K562 (cell line): ENCODE measurements around the gene AP1B1. TPM values are rescaled to one million over a fixed set of nuclear protein-coding genes. Genes with fewer than 3 reads are reported as not detected.
"Not testable (repeated sequence)": the region's sequence is repeated elsewhere in the genome, so short reads cannot be mapped to it uniquely, and the experiment has no call there.

ENCODE experiments used
- ATAC-seq: fragments of 200-7000 bp; cut with Tn5 transposase; 3 replicates; pipeline ENCODE4 v1.9.1; 2020; ENCODE audit warnings: moderate library complexity
- BruUV-seq: library from RNA; stranded (reverse); fragments of 400-500 nt; replicated peaks from 2 replicates; lab custom pipeline; 2021; lab: Mats Ljungman, UMichigan
- CTCF ChIA-PET: fragments of 300-600 bp; formaldehyde crosslinking; extraction: SDS; loops from one replicate; lab custom pipeline; 2021; ENCODE audit warnings: low intra/inter-chr PET ratio; lab: Yijun Ruan, JAX
- POLR2A ChIA-PET: fragments of 300-600, 350-650 bp; sonication (Branson Sonifier 250); formaldehyde crosslinking; extraction: SDS; loops from one replicate; lab custom pipeline; 2021; ENCODE audit warnings: antibody characterized with exemption, inconsistent platforms; lab: Yijun Ruan, JAX
- DNase-seq, 4 experiments: peaks; one replicate each; pipeline versions ENCODE4 v3.0.0 to v3.0.0-alpha.2; 2011 to 2018; ENCODE audit warnings: low spot score in 3 of 4, mixed read lengths in 3 of 4; ENCODE audit errors: extremely low read depth in 1 of 4
- FAIRE-seq: peaks from 2 replicates; lab custom pipeline; 2011; peaks lifted over from hg19 to GRCh38; lab: Jason Lieb, UNC
- H2AFZ ChIP-seq: 2 replicates; pipeline ENCODE4 v1.6.0; 2011; ENCODE audit warnings: low read depth, low read length, control low read depth, inconsistent platforms
- H3K27ac ChIP-seq: fragments of 200-600 bp; 3 replicates; pipeline ENCODE4 v1.8.0; 2011; ENCODE audit warnings: low read depth, mild to moderate bottlenecking, control low read depth, inconsistent platforms, low read length, moderate library complexity, mixed read lengths; ENCODE audit errors: extremely low read depth
- H3K27me3 ChIP-seq, 2 experiments: fragments of 300-600 bp in 1 of 2; 2 replicates in 1 of 2; 3 replicates in 1 of 2; pipeline versions ENCODE4 v1.6.0 to v1.8.0; 2011; ENCODE audit warnings: inconsistent platforms in 2 of 2, low read length in 2 of 2, mild to moderate bottlenecking in 1 of 2, mixed read lengths in 1 of 2, moderate library complexity in 1 of 2; ENCODE audit not compliant: control insufficient read depth in 2 of 2, insufficient read depth in 2 of 2
- H3K36me3 ChIP-seq: fragments of 300-600 bp; 3 replicates; pipeline ENCODE4 v1.8.0; 2011; ENCODE audit warnings: mild to moderate bottlenecking, low read length, inconsistent platforms; ENCODE audit not compliant: control insufficient read depth, insufficient read depth
- H3K4me1 ChIP-seq, 2 experiments: fragments of 200-600 bp in 1 of 2; replicated peaks in 1 of 2; 2 replicates in 1 of 2; 3 replicates in 1 of 2; pipeline versions ENCODE4 v1.5.1 to v1.8.0; 2011; ENCODE audit warnings: inconsistent platforms in 2 of 2, low read length in 2 of 2, mild to moderate bottlenecking in 1 of 2, mixed read lengths in 1 of 2, moderate library complexity in 1 of 2; ENCODE audit not compliant: control insufficient read depth in 2 of 2, insufficient read depth in 2 of 2
- H3K4me2 ChIP-seq: 2 replicates; pipeline ENCODE4 v1.6.1; 2011; ENCODE audit warnings: low read length, control low read depth, inconsistent platforms, mixed read lengths; ENCODE audit not compliant: insufficient read depth
- H3K4me3 ChIP-seq: fragments of 200-600 bp; sonication (generic), shearing (Covaris generic); 2 replicates; pipeline ENCODE4 v1.5.1; 2016; ENCODE audit warnings: control low read depth, inconsistent platforms
- H3K79me2 ChIP-seq: fragments of 200-600 bp; 3 replicates; pipeline ENCODE4 v1.8.0; 2011; ENCODE audit warnings: low read length, inconsistent platforms; ENCODE audit not compliant: control insufficient read depth, insufficient read depth
- H3K9ac ChIP-seq, 2 experiments: 2 replicates each; pipeline versions ENCODE4 v1.6.0 to v1.6.1; 2011; ENCODE audit warnings: low read depth in 2 of 2, low read length in 2 of 2, control low read depth in 1 of 2, inconsistent platforms in 1 of 2, mild to moderate bottlenecking in 1 of 2, mixed read lengths in 1 of 2; ENCODE audit not compliant: insufficient read depth in 1 of 2
- H3K9me1 ChIP-seq: one replicate; pipeline ENCODE4 v1.6.0; 2011; ENCODE audit warnings: inconsistent platforms, mild to moderate bottlenecking, low read length, moderate library complexity; ENCODE audit not compliant: control insufficient read depth, insufficient read depth
- H3K9me3 ChIP-seq: replicated peaks from 2 replicates; pipeline ENCODE4 v1.5.1; 2011; ENCODE audit warnings: low read depth, low read length, inconsistent platforms; ENCODE audit not compliant: control insufficient read depth, insufficient read depth
- H4K20me1 ChIP-seq: replicated peaks from 2 replicates; pipeline ENCODE4 v1.6.1; 2011; ENCODE audit warnings: low read length, inconsistent platforms, mixed read lengths; ENCODE audit not compliant: control insufficient read depth, insufficient read depth
- MYC ChIP-seq, 2 experiments: fragments of 250-450 bp in 1 of 2; sonication (Bioruptor Pico) in 1 of 2; IDR thresholded peaks; 2 replicates each; pipeline versions ENCODE4 v1.5.1 to v1.6.1; 2012 to 2021; ENCODE audit warnings: low read depth in 2 of 2, borderline replicate concordance in 1 of 2, improper control_type of control experiment in 1 of 2, low read length in 1 of 2, mild to moderate bottlenecking in 1 of 2, moderate library complexity in 1 of 2
- POLR2A ChIP-seq: fragments of 450-650 bp; conservative IDR thresholded peaks from 2 replicates; pipeline ENCODE4 v1.6.1; 2016
- ZNF764 ChIP-seq: fragments of 250-450 bp; sonication (Bioruptor Pico); IDR thresholded peaks from 2 replicates; pipeline ENCODE4 v1.4.0; 2020; ENCODE audit warnings: low read depth, mild to moderate bottlenecking, moderate library complexity
- WGBS: fragments of 100-300 bp; shearing (Covaris generic); methylation state at CpG from one replicate; pipeline ENCODE4 v1.1.6; 2016; ENCODE audit warnings: low coverage, mixed read lengths; ENCODE audit not compliant: insufficient coverage; ENCODE audit errors: missing lambda C conversion rate; 5-methylcytosine and 5-hydroxymethylcytosine counted together
- in situ Hi-C: fragments of 300-500 bp; cut with MboI; formaldehyde crosslinking; loops from 4 replicates; pipeline ENCODE4 v1.15.0; 2018; ENCODE audit warnings: inconsistent platforms, mixed read lengths
- intact Hi-C: fragments of 100-400 bp; cut with micrococcal nuclease; formaldehyde crosslinking; loops from 2 replicates; pipeline ENCODE4 v1.14.2; 2022
- polyA plus RNA-seq, 8 experiments: library from polyadenylated mRNA; depleted of rRNA in 4 of 8; stranded (reverse) in 5 of 8; unstranded in 3 of 8; fragments of >200 nt; fragmentation: Nextera tagmentation in 2 of 8; fragmentation: Illumina TruSeq in 1 of 8; extraction: Ambion mirVana in 2 of 8; extraction: Trizol in 1 of 8; gene quantifications; 2 replicates each; pipeline versions ENCODE4 v1.2.1 to v1.2.3, GENCODE V29; 2011 to 2014; ENCODE audit warnings: inconsistent platforms in 1 of 8, missing spikeins in 1 of 8
- total RNA-seq, 7 experiments: library from RNA; depleted of rRNA in 6 of 7; stranded (reverse); fragments of >200 nt in 6 of 7; fragmentation: Illumina TruSeq in 2 of 7; extraction: Trizol in 2 of 7; gene quantifications; 2 replicates each; pipeline versions ENCODE4 v1.2.1 to v1.2.3, GENCODE V29; 2011 to 2021; ENCODE audit warnings: low replicate concordance in 1 of 7

The AP1B1 gene
- total and polyA plus RNA-seq, 9 of the 15 experiments (the other 6 are each of a cell fraction or from before 2014, with no cell fraction given) = 1.2 to 60.9 (median 30.1) TPM

- ATAC-seq, H3K9me1 ChIP-seq, H3K4me2 ChIP-seq, H3K79me2 ChIP-seq, DNase-seq, H3K27ac ChIP-seq, FAIRE-seq, intact Hi-C loops, BruUV-seq, H3K9ac ChIP-seq, in situ Hi-C loops, H3K27me3 ChIP-seq, H4K20me1 ChIP-seq, H2AFZ ChIP-seq, H3K9me3 ChIP-seq, CTCF ChIA-PET, H3K4me3 ChIP-seq: not testable (repeated sequence)
- POLR2A ChIA-PET = interaction anchor here (0.7 kb wide), 1 partner anchor 267 kb away, joined by 5 read pairs; no protein-coding TSS in a partner anchor
- Histone ChIP-seq H3K4me1 (peaks cover 0 to 10% of the 10 kb centered on the region in 2 experiments; a peak in 3 of 5 replicates), H3K36me3 (peaks cover 85% of the 10 kb centered on the region)
- WGBS = 84% methylated on average over 4 of the region's 5 CpGs
Measured at GRCh38 chr22:29344889-29345288, 43.5 kb downstream of the AP1B1 start.

- no peak for FAIRE-seq
- no peak overlapping the region for H3K4me2 ChIP-seq
- POLR2A ChIA-PET = interaction anchor here (0.7 kb wide), 1 partner anchor 266 kb away, joined by 5 read pairs; no protein-coding TSS in a partner anchor
- WGBS = 84% methylated on average over 3 of the region's 5 CpGs
- no peak for ATAC-seq
- CTCF ChIA-PET = no interaction called here
- H3K9me1 ChIP-seq = no peaks in the 10 kb centered on the region
- BruUV-seq = no TSS peak
- H3K9me3 ChIP-seq = no peaks in the 10 kb centered on the region
- H4K20me1 ChIP-seq = no peaks in the 10 kb centered on the region
- H3K9ac ChIP-seq = no peak overlapping the region
- no peak overlapping the region for H2AFZ ChIP-seq
- no peak overlapping the region for H3K4me3 ChIP-seq
- intact Hi-C loops = no loop called here
- peaks cover 80% of the 10 kb centered on the region for H3K36me3 ChIP-seq
- H3K27me3 ChIP-seq = no peaks in the 10 kb centered on the region
- DNase-seq = no peak
- TF ChIP-seq ZNF764 = no peak
- TF ChIP-seq MYC (IDR thresholded peaks at IDR 0.05; ENCODE audit: low read depth, low read length) = no peak
- TF ChIP-seq MYC (CRISPR knock-in tag; IDR thresholded peaks at IDR 0.05; ENCODE audit: borderline replicate concordance, low read depth) = no peak
- no peak for TF ChIP-seq POLR2A
- peaks cover 0 to 10% of the 10 kb centered on the region in 2 experiments; a peak in 3 of 5 replicates for H3K4me1 ChIP-seq
- no peaks in the 10 kb centered on the region for H3K79me2 ChIP-seq
- no peak overlapping the region for H3K27ac ChIP-seq
- in situ Hi-C loops = no loop called here
Measured at GRCh38 chr22:29344137-29344536, 44.2 kb downstream of the AP1B1 start.
